ENCODE measurements around the gene ITGBL1.
A peak's percentile ranks its signal among the peaks of the same experiment; 100 is the strongest.

ITGBL1 gene

GRCh38 chr13:101624210-101624922, 171.9 kb downstream of the ITGBL1 start:
- peak overlapping the region; percentile 57 to 80 (median 70) for H3K9ac ChIP-seq
- H3K4me3 ChIP-seq: peak overlapping the region in 9 of 10 experiments; percentile 8 to 51 (median 24); a peak in 13 of 20 replicates
- H3K4me1 ChIP-seq: peaks cover 37 to 56% (median 43%) of the 10 kb centered on the region in 10 experiments
- H3K9me3 ChIP-seq (replicated peaks in 1 of 11): no peaks in the 10 kb centered on the region
- H3K27ac ChIP-seq: peak overlapping the region; percentile 72 to 88 (median 85)
- H3K4me2 ChIP-seq: peak overlapping the region; percentile 68 to 89 (median 80)
- no peaks in the 10 kb centered on the region for H3K36me3 ChIP-seq
- peak in 2 of 11 experiments; percentile 18 to 66; a peak in 1 of 22 replicates for TF ChIP-seq Cebpa-rat (IDR thresholded peaks at IDR 0.05)
- H4K20me1 ChIP-seq: no peaks in the 10 kb centered on the region
- H3K27me3 ChIP-seq: no peaks in the 10 kb centered on the region

- Histone ChIP-seq H3K4me2 (peak overlapping the region; percentile 68 to 89 (median 80); a peak in 19 of 22 replicates), H3K4me3 (0 out of 20 replicates have a peak overlapping the region, but pooled peaks of 1 of the 10 experiments have one; percentile 18), H3K9me3 (replicated peaks in 1 of 11) (no peaks in the 10 kb centered on the region), H3K27ac (peak overlapping the region in 10 of 11 experiments; percentile 72 to 88 (median 84); a peak in 18 of 22 replicates), H3K27me3 (no peaks in the 10 kb centered on the region), H4K20me1 (no peaks in the 10 kb centered on the region), H3K9ac (peak overlapping the region in 5 of 11 experiments; percentile 65 to 70 (median 68); a peak in 6 of 22 replicates), H3K4me1 (peaks cover 37 to 56% (median 43%) of the 10 kb centered on the region in 10 experiments), H3K36me3 (no peaks in the 10 kb centered on the region)
- TF ChIP-seq Cebpa-rat (IDR thresholded peaks at IDR 0.05): no peak
Measured at GRCh38 chr13:101624981-101625380, 172.5 kb downstream of the ITGBL1 start.

GRCh38 chr13:101626925-101627555, 174.6 kb downstream of the ITGBL1 start:
- Histone ChIP-seq H3K27ac (peak overlapping the region; percentile 35 to 87 (median 59); a peak in 20 of 22 replicates), H3K4me2 (peak overlapping the region; percentile 41 to 88 (median 66)), H3K4me1 (peaks cover 38 to 56% (median 43%) of the 10 kb centered on the region in 10 experiments), H3K4me3 (peak overlapping the region in 5 of 10 experiments; percentile 1 to 39 (median 33); a peak in 5 of 20 replicates), H3K9ac (peak overlapping the region in 7 of 11 experiments; percentile 8 to 74 (median 53); a peak in 12 of 22 replicates), H4K20me1 (no peaks in the 10 kb centered on the region), H3K36me3 (no peaks in the 10 kb centered on the region), H3K27me3 (no peaks in the 10 kb centered on the region), H3K9me3 (replicated peaks in 1 of 11) (no peaks in the 10 kb centered on the region)
- no peak for TF ChIP-seq Cebpa-rat (IDR thresholded peaks at IDR 0.05)

- Histone ChIP-seq H3K9ac (peak overlapping the region in 1 of 11 experiments; percentile 66; a peak in 2 of 22 replicates), H3K4me2 (peak overlapping the region; percentile 41 to 88 (median 66)), H4K20me1 (no peaks in the 10 kb centered on the region), H3K4me3 (peak overlapping the region in 1 of 10 experiments; percentile 39; a peak in 1 of 20 replicates), H3K4me1 (peaks cover 38 to 56% (median 43%) of the 10 kb centered on the region in 10 experiments), H3K27ac (peak overlapping the region; percentile 35 to 87 (median 59); a peak in 19 of 22 replicates), H3K27me3 (no peaks in the 10 kb centered on the region), H3K9me3 (replicated peaks in 1 of 11) (no peaks in the 10 kb centered on the region), H3K36me3 (no peaks in the 10 kb centered on the region)
- TF ChIP-seq Cebpa-rat (IDR thresholded peaks at IDR 0.05): no peak
Measured at GRCh38 chr13:101627556-101627943, 175.1 kb downstream of the ITGBL1 start.

- Histone ChIP-seq H3K4me3 (no peak overlapping the region), H3K27me3 (no peaks in the 10 kb centered on the region), H3K4me1 (peaks cover 32 to 42% (median 36%) of the 10 kb centered on the region in 10 experiments), H3K9ac (no peak overlapping the region), H3K4me2 (no peak overlapping the region), H3K36me3 (no peaks in the 10 kb centered on the region), H3K9me3 (replicated peaks in 1 of 11) (no peaks in the 10 kb centered on the region), H3K27ac (no peak overlapping the region), H4K20me1 (no peaks in the 10 kb centered on the region)
- no peak for TF ChIP-seq Cebpa-rat (IDR thresholded peaks at IDR 0.05)
Measured at GRCh38 chr13:101628900-101629299, 176.4 kb downstream of the ITGBL1 start.

GRCh38 chr13:101631395-101631794, 178.9 kb downstream of the ITGBL1 start:
- TF ChIP-seq Cebpa-rat (IDR thresholded peaks at IDR 0.05): no peak
- H3K9ac ChIP-seq: no peak overlapping the region
- H3K9me3 ChIP-seq (replicated peaks in 1 of 11): no peaks in the 10 kb centered on the region
- no peaks in the 10 kb centered on the region for H4K20me1 ChIP-seq
- H3K4me2 ChIP-seq: no peak overlapping the region
- no peaks in the 10 kb centered on the region for H3K36me3 ChIP-seq
- peaks cover 9 to 18% (median 15%) of the 10 kb centered on the region in 10 experiments for H3K4me1 ChIP-seq
- H3K27ac ChIP-seq: no peak overlapping the region
- no peak overlapping the region for H3K4me3 ChIP-seq
- no peaks in the 10 kb centered on the region for H3K27me3 ChIP-seq

GRCh38 chr13:101634142-101634541, 181.7 kb downstream of the ITGBL1 start:
- peaks cover 0 to 4% (median 0%) of the 10 kb centered on the region in 10 experiments; a peak in 2 of 20 replicates for H3K4me1 ChIP-seq
- no peak overlapping the region for H3K4me3 ChIP-seq
- H3K27me3 ChIP-seq: no peaks in the 10 kb centered on the region
- no peaks in the 10 kb centered on the region for H3K9me3 ChIP-seq (replicated peaks in 1 of 11)
- H3K4me2 ChIP-seq: no peak overlapping the region
- no peaks in the 10 kb centered on the region for H4K20me1 ChIP-seq
- no peak for TF ChIP-seq Cebpa-rat (IDR thresholded peaks at IDR 0.05)
- no peak overlapping the region for H3K9ac ChIP-seq
- H3K27ac ChIP-seq: no peak overlapping the region
- H3K36me3 ChIP-seq: no peaks in the 10 kb centered on the region

- H3K27ac ChIP-seq: no peak overlapping the region
- H3K4me3 ChIP-seq: no peak overlapping the region
- H3K36me3 ChIP-seq: no peaks in the 10 kb centered on the region
- H3K9ac ChIP-seq: no peak overlapping the region
- no peak for TF ChIP-seq Cebpa-rat (IDR thresholded peaks at IDR 0.05)
- no peaks in the 10 kb centered on the region for H4K20me1 ChIP-seq
- H3K27me3 ChIP-seq: no peaks in the 10 kb centered on the region
- H3K9me3 ChIP-seq (replicated peaks in 1 of 11): no peaks in the 10 kb centered on the region
- peaks cover 0 to 6% (median 0%) of the 10 kb centered on the region in 10 experiments; a peak in 4 of 20 replicates for H3K4me1 ChIP-seq
- H3K4me2 ChIP-seq: peak overlapping the region in 2 of 11 experiments; percentile 24; a peak in 3 of 22 replicates
Measured at GRCh38 chr13:101639711-101640110, 187.2 kb downstream of the ITGBL1 start.

- no peak for TF ChIP-seq Cebpa-rat (IDR thresholded peaks at IDR 0.05)
- no peak overlapping the region for H3K27ac ChIP-seq
Measured at GRCh38 chr13:101640788-101641400, 188.4 kb downstream of the ITGBL1 start.

More at GRCh38 chr13:101640788-101641400, 188.4 kb downstream of the ITGBL1 start:
- no peaks in the 10 kb centered on the region for H4K20me1 ChIP-seq
- H3K9ac ChIP-seq: no peak overlapping the region
- H3K9me3 ChIP-seq (replicated peaks in 1 of 11): no peaks in the 10 kb centered on the region
- no peaks in the 10 kb centered on the region for H3K36me3 ChIP-seq
- H3K4me3 ChIP-seq: no peak overlapping the region
- H3K4me2 ChIP-seq: no peak overlapping the region
- no peaks in the 10 kb centered on the region for H3K27me3 ChIP-seq
- H3K4me1 ChIP-seq: peaks cover 0 to 6% (median 0%) of the 10 kb centered on the region in 10 experiments; a peak in 4 of 20 replicates
